HPDE6-E6E7 (cell line): ENCODE data around the gene FAM120A.
"Not testable (repeated sequence)": the region's sequence is repeated elsewhere in the genome, so short reads cannot be mapped to it uniquely, and the experiment has no call there.

Source experiments
- DNase-seq: peaks from one replicate; pipeline ENCODE4 v3.0.0; 2011; ENCODE audit warnings: missing footprints; ENCODE audit errors: extremely low spot score

The FAM120A gene

DNA sequence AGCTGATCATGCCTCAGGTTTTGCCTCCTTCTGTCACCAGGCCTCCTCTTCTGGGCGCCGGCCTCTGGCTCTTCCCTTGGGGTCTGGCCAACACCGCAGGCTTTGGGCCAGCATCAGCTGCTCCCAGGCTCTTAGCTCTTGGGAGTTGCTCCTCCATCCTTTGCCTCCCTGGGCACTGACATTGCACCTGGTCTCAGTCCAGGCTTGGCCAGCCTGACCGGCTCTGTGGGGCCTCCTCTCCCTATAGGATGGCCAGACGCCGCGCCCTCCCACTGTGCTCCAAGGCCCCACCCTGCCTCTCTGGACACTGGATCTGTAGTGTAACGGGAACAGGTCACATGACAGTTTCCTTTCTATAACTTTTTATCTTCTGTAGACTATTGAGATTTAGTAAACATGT lies 59.7 kb downstream of the FAM120A start:
- DNase-seq: not testable (repeated sequence)

DNA sequence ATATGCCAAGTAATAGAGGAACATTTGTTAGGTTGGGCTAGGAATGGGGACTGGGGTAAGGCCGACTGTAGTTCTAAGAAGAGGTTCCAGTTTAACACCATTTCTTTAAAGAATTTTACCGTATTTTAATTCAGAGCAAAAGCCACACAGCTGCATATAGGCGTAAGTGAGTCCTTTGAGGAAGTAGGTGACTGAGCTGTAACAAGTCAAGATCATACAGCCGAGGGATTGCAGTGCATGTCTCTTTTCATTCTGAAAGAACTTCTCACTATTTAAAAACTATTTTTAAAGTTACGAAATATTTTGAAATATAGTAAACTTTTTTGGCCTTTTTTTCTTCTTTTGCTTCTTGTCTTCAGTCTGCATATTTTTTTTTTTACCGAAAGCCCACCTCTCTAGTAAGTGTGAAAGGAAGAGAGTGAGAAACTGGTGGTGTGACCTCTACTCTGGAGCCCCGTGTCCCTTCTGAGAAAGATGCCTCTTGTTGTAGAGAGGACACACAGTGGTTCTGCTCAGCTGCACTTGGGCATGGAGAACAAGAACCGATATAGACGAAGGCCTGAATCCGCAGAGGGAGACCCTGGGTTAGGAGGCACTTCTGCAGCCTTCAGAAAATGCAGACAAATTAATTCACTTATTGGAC lies 60.8 kb downstream of the FAM120A start:
- not testable (repeated sequence) for DNase-seq

DNA sequence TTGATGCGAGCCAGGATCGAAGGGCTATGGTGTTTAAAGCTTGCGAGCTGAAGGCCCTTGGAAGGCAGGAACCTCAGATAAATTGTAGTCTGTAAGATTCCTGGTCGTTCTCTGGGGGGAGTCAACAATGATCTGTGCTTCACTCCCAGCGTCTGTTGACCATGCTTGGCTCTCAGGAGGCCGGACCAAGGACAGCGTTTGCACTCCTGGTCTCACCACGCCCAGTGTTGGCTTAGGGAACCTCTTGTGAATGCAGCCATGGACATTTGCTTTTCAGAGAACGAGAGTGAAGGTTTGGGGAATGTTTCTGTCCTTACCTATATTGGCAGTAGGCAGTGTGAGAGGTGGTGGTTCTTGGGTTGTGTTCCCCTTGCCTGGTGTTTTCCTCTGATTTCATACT lies 62.1 kb downstream of the FAM120A start:
- DNase-seq: no peak

DNA sequence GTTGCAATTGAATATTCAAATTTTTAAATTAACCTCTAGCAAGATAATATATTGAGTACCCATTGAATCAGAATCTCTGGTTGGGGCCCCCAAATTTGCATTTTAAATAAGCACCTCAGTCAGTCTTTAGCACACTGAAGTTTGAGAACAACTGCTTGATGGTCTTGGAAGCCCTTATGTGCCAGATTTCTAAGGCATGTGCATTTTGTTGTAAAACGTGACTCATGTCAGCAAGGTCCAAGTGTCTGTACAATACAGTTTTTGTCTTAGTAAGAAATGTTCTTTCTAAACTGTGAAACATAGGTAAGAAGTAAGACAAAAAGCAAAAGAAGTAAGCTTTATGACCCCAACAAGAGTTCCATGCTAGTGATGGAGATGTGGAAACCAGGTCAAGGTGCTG lies 65.8 kb downstream of the FAM120A start:
- DNase-seq: no peak

DNA sequence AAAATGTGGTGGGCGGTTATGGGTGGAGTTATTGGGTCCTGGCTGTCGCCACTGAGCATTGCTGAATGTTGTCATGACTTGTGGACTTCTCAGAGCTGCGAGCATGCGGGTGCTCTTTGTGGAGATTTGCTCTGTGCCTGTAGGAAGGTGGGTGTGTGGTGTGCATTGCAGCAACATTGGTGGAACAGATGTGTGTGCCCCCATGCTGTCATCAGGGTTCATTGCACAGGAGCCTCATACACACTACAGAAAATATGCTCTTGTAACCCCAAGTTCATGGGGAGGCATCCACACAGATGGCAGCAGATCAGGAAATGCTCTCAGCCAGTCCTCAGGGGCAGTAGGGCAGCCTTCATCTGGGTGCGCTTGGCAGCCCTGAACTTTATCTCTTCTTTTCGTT lies 69.0 kb downstream of the FAM120A start:
- no peak for DNase-seq

DNA sequence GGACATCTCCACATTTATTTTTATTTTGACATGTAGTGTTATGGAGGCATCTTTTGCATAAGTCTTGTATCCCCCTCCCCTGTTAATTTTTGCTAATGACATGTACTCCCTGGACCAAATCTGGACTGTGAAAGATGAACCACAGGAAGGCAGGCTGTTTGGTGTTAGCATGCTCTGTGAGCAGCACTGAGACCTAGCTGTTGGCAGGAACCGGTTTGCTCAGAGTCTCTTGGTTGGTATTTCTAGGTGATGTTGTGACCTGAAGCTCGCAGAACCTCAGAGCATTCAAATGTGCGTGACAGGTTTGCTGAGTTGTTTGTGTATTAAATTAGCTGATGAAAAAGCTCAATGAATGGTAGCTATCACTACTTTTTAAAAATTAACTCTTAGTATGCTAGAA lies 71.3 kb downstream of the FAM120A start:
- no peak for DNase-seq

DNA sequence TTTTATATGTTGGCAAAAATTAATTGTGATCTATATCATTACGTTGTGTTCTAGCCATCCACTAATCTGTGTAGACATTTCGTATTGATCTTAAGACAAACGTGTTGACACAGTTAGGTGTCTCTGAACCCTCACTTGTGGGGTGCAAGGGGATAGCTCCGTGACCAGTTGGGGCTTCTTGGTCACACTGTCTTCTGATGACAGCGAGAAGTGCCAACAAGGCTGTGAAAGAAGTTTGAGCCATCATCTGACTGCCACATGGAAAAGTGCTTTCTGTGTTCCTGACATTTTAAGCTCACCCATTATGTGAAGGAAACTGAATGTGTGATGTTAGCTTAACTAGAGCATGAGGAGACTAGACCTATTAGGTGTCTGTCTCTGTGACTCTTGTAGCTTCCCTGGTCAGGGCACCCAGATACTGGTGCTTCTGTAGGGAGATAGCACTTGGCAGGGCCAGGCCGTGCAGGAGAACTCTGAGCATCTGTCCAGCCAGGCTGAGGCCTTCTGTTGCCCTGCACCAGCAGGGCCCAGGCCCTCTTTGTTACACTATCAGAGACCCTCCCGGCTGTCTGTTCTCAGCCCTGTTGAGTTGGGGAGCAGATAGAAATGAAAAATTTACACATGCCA lies 72.1 kb downstream of the FAM120A start:
- no peak for DNase-seq

DNA sequence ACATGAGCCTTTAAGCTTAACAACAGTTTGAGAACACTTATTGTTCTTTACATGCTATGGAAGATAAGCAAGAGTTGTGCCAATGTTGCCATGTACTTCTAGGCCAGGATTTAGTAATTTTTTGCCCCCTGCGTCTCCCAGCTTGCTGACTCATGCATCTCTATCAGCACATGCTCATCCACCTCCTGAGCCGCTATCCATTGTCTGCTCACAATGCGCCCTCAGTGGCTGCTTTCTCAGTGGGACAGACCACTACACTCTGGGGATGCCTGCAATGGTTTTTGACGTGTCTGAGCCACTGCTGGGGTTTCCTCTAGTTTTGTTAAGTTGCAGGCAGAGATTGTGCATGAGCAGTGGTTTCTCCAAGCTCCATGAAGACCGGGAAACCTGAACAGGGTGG lies 74.0 kb downstream of the FAM120A start:
- DNase-seq: no peak

DNA sequence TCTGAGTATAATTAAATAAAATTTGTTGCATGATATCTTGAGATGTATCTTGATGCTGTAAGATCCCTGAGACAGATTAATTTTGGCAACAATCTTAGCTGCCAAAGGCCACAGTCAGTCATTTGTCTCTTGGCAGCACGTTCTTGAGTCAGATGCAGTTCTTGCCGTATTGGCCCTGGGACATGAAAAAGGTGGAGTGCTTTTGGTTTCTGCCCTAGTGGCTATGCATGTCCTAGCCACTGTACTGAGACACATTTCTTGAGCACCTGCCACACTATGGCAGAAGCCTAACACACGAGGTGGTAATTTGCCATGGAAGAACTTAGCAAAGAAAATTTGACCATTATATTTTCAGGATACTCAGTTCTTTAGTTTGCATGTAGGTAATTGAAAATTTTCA lies 79.9 kb downstream of the FAM120A start:
- DNase-seq: no peak

DNA sequence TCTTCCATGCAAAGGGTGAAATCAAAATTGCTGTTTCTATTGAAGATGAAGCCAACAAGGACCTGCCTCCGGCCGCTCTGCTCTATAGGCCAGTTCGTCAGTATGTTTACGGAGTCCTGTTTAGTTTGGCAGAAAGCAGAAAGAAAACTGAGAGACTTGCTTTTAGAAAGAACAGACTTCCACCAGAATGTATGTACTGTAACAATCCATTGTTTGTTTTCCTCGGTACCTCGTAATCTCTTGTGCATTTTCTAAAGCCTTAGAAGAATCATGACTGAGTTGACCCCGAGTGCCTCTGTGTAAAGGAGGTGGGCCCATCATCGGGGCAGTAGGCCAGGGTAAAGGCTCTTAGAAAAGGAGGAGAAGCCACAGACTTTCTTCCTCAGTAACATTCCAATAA lies 80.7 kb downstream of the FAM120A start:
- DNase-seq: no peak

DNA sequence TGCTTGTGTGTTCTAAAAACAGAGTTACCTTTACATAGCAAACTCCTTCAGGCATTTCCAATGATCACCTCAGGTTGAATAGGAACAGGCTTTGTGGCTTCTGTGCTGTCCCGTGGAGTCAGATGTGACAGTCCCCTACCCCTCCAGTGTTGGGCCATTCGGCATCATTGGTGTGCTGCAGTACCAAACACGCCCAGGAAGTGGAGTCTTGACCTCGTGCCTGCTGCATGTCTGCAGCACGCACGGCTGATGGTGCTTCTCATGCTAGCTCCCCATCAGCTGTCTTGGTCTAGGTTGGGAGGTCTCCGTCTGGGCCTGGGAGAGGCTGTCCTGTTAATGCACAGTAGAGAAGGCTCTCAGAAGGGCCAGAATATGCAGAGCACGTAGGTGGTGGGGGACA lies 82.4 kb downstream of the FAM120A start:
- DNase-seq: no peak

DNA sequence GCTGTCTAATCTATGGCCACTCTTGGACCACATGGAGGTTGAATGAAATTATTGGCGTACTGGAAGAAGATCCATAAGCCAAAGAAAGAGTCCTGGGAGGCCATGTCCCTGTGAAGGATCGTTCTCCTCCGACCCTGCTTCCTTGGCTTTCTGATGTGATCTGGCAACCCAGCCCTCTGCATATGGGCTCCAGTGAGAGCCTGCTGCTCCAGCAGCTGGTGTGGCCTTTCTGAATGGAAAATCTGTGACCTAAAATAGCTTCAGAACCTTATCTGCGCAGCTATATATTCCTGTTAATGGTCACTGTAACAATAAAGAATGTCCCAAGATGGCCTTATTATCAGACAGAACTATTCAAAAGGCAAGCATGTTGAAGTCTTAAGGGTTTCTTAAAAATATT lies 84.7 kb downstream of the FAM120A start:
- DNase-seq: no peak

DNA sequence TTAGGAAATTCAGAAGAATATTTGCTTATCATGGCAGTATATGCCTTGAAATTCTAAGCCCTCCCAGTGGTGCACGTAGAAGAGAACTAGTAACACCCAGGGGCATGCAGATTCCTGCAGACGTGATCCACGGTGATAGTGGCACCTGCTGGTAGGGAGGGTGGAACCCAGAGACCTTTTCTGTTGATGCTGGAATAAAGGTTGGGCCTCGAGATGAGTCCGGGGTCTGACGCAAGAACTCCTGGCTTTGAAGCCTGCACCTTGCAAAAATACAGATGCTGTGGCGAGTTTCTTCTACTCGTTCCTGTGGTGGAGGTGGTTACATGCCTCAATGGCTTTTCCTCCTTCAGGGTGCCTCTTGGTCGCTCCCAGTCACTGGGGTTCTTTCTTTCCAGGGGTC lies 85.4 kb downstream of the FAM120A start:
- no peak for DNase-seq

DNA sequence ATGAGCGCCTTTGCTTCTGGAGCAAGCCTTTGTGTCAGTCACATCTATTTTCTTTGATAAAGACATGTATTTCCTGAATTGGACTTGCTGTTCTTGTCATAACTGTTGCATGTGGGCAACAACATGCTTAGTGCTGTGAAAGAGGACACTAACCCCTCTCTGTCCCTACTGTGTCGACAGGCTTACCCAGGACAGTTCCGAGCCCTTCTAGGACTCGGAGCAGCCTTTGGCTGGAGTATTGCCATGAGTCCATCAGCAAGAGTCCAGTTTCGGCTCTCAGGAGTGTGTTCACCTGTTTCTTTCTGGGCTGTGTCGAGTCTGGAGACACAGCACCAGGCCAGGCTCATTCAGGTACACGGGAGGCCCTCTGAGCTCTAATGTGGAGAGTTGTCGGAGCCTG lies 88.8 kb downstream of the FAM120A start:
- DNase-seq: no peak

DNA sequence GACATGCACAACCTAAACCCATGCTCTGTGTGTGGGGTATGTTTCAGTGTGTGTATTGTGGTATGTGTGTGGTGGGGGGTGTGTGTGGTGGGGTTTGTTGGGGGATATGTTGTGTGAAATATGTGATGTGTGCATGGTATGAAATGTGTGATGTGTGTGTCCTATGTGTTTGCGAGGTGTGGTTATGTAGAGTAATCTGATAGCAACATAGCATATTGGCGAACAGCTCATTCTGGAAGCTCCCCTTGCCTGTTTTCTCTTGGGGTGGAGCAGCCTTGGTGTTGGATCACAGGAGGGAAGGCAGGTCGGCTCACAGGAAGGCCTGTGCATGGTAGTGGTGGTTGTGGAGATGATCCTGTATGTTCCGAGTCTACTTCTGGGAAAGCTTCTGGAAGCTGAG lies 89.5 kb downstream of the FAM120A start:
- DNase-seq: no peak

DNA sequence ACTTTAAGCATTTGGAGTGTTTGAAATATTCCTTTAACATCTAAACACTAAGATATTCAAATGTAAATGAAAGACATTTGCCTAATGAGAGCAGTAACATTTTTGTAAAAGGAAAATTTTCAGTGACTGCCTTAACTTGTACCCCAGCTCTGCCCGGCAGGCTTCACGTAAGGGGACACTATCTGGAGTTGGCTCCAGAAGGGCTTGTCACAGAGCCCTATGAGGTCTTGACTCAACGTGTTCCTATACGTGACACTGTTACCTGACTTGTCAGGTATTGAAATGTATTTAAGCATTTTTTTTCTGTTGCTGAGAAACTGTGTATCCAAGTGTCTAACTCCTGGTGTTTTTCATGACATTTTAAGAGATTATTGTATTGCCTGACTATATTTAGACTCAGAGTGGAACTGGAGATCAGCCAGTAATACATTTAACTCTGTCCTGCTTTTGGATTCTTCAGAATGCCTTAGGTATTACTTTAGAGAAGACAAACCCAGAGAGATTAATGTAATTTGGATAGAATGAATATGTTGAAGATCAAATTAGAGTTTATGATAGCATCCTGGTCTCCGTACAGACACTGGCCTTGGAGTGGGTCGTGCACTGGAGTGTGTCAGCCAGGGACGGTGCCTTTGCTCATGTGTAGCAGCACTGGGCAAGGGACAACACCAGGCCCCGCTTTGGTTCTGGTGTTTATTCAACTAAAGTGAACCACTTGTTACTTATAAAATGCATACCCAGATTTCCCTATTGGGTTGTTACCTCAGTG lies 90.3 kb downstream of the FAM120A start:
- no peak for DNase-seq

DNA sequence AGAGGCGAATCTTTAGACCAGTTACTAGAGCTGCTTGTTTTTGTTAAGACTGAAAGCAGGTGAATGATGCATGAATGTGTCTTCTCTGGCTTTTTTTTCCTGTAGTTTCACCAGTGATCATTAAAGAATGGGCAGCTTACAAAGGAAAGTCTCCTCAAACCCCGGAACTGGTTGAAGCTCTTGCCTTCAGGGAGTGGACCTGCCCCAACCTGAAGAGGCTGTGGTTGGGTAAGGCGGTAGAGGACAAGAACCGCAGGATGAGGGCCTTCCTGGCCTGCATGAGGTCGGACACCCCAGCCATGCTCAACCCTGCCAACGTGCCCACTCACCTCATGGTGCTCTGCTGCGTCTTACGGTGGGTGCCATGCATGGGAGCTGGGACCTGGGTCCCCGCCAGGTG lies 91.6 kb downstream of the FAM120A start:
- no peak for DNase-seq

DNA sequence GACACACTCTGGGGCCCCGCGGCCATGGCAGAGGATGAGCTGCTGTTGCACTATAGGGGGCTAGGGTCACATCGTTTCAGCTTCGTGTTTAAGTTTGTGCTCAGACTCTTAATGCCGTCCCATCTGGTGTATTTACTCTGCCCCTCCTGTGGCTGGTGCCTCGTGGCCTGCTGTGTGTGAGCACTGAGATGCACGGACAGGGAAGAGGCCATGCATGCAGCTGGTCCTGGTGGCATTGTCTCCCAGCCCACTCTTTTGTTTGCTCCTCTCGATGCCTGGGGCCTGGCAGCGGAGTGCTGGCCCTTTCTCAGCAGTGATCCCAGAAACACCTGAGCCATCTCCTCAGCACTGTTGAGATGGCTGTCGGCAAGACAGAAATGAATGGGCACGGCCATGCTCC lies 94.9 kb downstream of the FAM120A start:
- DNase-seq: no peak

DNA sequence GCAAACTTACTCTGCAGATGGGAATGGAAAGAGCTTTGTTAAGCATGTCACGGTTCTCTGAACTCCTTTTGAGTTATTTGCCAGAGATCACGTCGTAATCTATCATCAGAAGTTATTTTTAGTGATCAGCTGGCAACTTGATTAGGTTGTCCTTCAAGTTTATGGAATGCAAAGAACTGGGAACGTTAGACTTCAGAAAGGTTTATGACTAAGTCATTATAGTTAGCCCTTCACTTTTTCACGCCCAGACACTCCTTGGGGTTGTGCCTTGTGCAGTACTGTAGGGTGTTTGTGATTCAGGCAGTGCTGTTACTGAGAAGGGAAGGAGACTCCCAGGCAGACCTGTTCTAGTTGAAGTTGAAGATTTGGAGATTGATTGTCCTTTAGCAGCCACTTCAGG lies 98.1 kb downstream of the FAM120A start:
- no peak for DNase-seq

DNA sequence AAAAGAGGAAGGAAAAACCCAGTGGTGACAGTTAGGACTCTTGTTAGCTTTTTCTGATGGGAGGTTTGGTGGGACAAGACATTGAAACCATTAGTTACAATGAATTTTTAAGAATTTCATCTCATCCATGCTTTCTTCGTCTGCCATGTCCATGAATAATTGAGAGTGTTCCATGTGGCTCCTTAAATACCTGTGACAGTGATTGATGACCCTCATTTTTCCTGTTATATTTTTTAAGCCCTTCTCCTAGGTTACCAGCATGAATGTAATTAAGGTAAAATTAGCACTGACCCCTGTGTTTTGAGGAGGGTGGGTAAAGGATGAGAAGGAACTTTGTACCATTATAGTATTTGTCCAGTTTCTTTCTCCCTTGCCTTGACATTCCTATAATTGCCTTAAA lies 101.4 kb downstream of the FAM120A start:
- DNase-seq: no peak

DNA sequence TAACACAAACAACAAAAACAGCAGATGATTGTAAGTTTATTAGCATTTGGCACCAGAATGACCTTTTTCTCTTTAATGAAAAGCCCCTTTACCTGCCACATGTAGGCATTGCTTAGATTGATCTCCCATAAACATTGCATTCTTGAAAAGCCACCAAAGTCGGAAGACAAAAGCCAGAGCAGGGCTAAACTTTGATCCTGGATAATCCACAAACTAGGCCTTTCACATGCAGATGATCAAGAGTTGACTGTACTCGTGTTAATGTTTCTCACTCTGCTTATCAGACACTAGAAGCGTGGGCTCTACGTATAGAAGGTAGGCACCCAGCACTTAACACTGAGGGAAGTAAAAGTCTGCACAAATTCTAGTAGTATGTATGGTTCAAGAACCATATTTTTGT lies 103.9 kb downstream of the FAM120A start:
- DNase-seq: no peak

DNA sequence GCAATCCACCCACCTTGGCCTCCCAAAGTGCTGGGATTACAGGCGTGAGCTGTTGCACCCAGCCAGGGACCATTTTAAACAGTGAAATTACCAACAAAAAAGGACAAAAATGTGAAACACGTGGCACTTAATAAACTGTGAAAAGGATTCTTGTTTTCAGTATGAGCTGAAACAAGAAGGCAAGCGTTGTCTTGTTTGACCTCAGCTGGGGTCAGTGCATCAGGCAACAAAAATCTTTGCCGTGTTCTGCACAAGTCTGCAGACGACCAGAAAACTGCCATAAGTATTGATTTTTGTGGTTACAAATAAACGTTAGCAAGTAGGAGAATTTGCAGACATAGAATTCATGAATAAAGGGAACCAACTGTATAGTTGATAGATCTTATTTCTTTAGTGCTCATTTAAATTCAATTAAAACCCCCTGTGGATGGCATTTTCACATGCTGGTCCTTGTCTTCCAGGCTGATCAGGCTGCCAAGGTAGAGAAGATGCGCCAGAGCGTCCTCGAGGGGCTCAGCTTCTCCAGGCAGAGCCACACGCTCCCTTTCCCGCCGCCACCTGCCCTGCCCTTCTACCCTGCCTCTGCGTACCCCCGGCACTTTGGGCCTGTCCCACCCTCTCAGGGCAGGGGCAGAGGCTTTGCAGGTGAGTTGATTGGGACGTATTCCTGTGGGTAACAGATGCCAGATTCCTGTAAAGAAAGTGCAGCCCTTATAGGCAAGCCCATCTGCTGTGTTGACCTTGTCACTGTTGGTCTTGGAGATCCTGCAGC lies 106.1 kb downstream of the FAM120A start:
- no peak for DNase-seq

DNA sequence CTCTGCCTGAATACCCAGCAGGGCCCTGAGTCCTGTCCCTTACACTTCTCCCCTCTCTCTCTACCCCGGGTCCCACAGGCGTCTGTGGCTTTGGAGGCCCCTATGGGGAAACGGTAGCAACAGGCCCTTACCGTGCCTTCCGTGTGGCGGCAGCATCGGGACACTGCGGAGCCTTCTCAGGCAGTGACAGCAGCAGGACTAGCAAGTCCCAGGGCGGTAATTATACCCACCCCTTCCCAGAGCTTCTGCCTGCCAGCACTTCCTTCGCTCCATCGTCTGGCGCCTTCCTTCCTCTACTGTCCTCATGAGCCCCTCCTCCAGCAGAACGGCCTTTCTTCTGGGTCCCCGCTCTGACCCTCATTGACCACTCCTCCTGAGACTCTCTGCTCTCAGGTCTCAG lies 107.0 kb downstream of the FAM120A start:
- no peak for DNase-seq
